Measurements from ENCODE around the gene DOCK8.
A peak's percentile ranks its signal among the peaks of the same experiment; 100 is the strongest.

Gene DOCK8

GRCh38 chr9:468766-469426 lies 254.2 kb downstream of the DOCK8 start:
- DNase-seq, result peak in 1 of 5 donors; percentile 8

DNA sequence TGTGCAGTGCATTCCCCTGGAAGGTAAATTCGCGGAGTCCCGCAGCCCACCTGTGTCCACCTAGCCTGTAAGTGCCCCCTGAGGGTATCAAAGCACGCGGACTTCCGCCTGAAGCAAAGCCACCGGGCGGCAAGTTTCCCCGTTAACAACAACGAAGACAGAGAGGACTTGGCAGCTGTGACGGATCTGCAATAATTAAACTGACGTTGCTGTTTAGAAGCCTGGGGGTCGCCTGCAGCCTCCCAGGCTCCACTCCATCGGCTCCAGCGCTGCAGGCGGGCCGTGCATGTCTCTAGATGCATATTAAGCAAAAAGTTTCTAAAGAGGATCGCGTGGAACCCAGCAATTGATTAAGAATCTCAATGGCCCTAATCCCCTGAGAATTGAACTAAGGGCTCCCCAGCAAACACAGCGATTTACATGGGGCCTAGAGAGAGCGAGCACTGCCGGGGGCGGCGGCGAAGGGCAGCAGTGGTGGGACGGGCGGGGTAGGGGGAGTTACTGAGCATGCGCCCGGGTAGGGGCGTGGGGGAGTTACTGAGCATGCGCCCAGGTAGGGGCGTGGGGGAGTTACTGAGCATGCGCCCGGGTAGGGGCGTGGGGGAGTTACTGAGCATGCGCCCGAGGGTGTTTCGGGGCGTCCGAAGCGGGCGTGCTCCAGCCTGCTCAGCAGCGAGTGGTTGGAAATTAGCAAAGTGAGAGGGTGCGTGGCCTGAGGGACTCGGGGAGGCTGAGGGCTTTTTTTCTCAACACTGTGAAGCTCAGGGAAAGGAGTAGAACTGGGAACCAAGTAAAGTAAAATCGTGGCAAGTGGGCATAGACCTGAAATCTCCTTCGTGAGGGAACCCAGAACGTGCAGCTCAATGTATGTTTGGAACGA lies 255.2 kb downstream of the DOCK8 start:
- DNase-seq, result peak; percentile 79 to 90 (median 80)

GRCh38 chr9:470552-471194 lies 256.0 kb downstream of the DOCK8 start:
- DNase-seq, result peak in 2 of 5 donors; percentile 14 to 20

DNA sequence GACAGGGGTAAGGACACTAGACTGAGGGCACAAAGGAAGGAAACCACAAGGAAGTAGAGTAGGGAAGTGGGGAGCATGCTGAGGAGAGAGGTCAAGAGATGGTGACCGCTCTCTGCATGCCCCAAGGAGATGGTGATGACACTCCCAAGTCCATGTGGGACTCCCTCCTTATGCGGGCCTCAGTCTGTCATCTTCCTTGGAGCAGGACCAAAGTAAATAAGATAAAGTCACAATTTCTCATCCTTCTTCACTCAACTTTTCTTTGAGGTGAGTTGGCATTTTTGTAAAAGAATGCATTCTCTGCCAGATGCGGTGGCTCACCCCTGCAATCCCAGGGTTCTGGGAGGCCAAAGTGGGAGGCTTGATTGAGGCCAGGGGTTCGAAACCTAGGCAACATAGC lies 256.7 kb downstream of the DOCK8 start:
- no peak for DNase-seq

- no peak for DNase-seq
These were observed 257.9 kb downstream of the DOCK8 start for GRCh38 chr9:472479-473075.

DNA sequence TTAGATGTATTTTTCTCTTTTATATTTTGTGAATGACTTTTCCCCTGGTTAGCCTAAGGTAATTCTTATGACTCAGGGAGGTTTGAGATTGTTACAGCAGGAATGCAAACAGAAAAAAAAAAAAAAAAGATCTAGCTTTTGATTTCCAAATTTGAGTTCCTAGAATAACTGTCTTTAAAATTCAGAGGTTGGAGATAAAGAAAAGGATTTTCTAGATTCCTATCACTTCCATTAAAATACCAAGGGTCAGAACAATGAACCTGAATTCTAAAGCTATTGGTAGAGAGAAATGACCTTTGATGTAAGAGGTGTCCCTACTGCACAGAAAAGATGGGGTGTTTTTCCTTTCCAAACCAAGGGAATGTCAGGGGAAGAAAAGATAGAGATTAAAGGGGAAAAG lies 262.5 kb downstream of the DOCK8 start:
- no peak for DNase-seq

DNA sequence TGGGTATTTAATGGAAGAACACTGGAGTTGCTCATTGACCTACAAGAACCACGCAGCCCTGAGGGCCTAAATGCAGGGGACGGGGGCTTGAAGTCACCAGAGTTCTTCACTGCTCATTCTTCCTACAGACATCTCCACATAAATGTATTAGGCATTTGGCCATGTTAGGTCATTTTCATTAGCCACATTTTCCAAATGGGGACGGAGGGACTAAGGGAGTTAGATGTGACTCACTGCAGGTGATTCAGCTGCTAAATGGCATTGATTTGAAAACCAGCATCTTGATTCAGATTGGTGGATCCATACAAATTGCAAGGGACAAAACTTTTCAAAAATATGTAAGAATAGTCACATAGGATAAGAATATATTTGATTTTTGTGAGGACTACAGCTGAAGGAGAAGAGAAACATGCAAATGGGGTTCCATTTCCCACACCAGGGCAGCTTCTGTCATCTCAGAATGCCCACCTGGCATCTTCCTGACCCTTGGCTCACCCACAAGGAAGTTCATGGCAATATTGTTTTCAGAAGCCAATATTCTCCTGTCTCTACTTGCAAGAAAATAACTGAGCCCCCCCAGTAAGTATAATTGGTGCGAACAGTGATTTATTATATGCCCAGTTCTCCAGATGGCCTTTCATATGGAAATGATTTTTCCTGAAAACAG lies 264.8 kb downstream of the DOCK8 start:
- DNase-seq, result no peak

- DNase-seq, result no peak
These were observed 265.3 kb downstream of the DOCK8 start for GRCh38 chr9:479971-480350.

DNA sequence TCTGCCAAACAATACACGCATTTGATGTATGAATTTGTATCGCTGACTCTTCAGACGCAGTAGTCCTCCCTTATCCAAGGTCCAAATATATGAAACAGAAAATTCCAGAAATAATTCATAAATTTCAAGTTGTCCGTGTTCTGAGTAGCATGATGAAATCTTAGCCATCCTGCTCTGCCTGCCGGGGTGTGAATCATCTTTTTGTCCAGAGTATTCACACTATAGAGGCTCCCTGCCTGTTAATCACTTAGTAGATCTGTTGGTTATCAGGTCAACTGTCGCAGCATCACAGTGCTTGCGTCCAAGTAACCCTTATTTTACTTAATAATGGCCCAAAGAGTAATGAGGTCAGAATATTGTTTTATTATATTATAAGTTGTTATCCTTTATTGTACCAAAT lies 268.1 kb downstream of the DOCK8 start:
- DNase-seq, result no peak

DNA sequence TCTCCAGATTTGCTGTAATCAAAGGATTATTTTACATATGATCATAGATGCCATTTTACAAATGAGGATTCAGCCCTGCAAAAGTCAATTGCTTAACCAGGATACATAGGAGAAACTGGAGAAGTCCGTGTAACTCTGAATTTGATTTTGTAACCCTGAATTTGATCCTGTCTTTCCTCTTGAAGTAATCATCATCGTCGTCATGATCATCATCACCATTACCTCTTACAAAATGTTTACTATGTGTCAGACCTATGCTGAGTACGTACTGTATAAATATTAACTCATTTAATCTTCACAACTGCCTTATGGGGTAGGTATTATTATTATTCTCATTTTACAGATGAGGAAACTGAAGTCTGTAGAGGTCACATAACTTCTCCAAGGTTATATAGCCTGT lies 271.5 kb downstream of the DOCK8 start:
- no peak for DNase-seq

GRCh38 chr9:487429-487828 lies 272.8 kb downstream of the DOCK8 start:
- no peak for DNase-seq

- DNase-seq, result no peak
These were observed 273.8 kb downstream of the DOCK8 start for GRCh38 chr9:488448-488847.

DNA sequence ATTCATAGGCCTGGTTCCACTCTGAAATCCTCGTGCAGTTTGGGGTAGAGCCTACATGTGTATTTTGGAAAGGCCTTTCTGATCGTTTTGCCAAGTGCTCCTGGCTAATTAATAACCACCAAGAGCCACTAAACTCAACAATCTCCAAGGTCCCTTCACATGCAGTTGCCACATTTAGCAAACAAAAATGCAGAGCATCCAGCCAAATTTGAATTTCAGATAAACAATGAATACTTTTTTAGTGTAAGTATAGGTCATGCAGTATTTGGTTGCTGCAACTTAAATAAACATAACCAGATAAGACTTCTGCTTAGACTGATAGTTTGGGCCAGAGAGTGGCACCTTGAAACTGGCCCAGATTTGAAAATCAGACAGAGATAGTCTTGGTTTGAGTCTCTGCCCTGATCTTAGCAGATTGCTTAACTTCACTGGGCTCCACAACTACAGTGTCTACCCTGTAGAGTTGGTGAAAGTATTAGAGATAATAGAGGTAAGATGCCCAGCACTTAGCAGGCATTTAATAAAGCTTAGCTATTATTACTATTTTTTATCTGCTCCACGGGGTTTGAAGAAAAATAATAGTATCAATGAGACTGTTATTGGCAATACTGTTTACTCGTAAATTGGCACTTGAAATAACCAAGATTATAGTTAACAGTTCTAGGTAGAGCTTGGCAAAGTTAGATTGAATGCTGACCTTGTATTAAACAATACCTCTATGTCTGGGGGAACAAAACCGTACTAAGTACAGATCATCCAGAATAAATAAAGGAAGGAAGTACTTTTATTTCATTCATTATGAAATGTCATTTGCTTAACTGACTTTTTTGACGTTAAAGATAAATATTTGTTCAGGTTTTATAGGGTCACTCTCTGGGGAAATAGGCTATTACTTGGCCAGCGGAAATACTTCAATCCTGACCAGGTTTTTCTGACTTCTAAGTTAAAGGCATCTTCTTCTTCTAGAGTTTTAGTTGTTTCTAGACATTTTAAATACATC lies 274.8 kb downstream of the DOCK8 start:
- no peak for DNase-seq

DNA sequence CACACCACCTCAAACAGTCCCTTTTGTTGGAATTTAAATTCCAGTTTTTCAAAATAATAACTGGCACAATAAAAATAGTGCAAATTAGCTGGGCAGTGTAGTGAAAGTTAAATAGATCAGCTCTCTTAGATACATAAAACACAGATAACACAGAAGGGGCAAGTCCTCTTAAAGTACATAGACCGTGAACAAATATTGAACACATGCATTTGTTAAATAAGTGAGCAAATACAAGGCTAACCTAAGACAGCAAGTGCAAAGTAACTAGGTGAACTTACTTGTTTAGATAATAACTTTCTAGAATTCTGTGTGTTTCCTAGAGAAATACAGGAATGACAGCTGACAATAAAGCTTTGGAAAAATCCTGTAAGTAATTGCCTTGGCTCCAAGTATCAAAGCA lies 280.1 kb downstream of the DOCK8 start:
- DNase-seq, result no peak

DNA sequence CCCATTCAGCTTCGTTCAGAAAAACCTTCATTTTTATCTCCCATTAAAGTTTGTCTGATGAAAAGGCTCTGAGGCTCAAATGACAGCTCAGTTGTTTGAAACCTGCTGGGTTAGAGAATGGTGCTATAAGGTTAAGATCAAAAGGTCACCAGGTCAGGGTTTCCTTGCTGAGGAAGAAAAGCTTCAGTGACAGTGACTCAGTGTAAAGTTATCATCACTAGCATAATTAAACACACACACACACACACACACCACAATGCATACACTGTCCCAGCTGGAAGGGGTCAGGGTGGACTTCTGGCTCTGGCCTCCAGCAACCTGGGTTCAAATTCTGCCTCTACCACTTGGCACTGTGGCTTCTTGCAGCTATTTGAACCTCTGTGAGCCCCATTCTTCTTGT lies 281.1 kb downstream of the DOCK8 start:
- no peak for DNase-seq

GRCh38 chr9:503326-503725 lies 288.7 kb downstream of the DOCK8 start:
- no peak for DNase-seq

DNA sequence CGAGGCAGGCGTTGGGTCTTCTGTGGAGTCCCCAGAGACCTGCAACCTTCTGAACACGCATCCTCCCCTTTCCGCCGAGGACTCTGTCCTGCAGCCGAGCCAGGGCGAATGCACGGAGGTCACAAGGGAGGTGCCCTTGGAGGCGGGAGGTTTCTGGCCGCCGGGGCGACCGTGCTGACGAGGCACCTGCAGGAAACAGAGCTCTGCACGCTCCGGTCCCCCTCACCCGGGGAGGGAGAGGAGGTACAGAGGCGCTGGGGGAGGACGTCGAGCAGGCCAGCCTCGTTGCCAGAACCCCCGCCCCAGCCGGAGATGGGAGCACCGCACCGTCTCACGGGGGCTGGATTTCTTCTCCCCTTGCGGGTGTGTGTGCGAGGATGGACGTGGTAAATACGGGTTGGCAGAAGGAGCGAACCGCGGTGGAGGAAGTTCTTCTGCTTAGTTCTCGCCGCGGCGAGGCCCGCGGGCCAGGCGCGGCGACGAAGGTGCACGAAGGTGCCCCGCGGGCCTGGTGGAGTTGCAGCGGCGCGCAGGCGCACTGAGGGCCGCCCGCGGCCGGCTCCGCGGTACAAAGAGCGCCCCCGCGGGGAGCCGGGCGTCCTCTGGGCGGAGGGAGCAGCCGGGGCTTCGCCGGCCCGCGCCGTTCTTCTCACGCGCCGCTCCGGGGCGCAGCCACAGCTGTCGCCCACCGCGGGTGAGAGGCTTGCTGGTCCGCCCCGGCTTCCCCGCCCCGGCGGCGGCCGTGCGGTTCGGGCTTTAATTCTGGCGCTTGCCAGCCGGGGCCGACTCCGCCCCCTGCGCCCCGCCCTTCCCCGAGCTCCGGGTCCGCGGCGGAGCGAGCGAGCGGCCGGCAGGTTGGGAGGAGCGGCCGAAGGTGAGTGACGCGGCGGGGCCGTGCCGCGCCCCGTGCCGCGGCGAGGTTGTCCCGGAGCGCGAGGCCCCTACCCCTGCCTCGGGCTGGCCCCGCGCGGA lies 289.5 kb downstream of the DOCK8 start, which contains the start of gene KANK1:
KANK1 (plus strand) TSS at position 815 of the 972 bp plus-strand sequence.
- peak; percentile 40 to 81 (median 59) for DNase-seq

DNA sequence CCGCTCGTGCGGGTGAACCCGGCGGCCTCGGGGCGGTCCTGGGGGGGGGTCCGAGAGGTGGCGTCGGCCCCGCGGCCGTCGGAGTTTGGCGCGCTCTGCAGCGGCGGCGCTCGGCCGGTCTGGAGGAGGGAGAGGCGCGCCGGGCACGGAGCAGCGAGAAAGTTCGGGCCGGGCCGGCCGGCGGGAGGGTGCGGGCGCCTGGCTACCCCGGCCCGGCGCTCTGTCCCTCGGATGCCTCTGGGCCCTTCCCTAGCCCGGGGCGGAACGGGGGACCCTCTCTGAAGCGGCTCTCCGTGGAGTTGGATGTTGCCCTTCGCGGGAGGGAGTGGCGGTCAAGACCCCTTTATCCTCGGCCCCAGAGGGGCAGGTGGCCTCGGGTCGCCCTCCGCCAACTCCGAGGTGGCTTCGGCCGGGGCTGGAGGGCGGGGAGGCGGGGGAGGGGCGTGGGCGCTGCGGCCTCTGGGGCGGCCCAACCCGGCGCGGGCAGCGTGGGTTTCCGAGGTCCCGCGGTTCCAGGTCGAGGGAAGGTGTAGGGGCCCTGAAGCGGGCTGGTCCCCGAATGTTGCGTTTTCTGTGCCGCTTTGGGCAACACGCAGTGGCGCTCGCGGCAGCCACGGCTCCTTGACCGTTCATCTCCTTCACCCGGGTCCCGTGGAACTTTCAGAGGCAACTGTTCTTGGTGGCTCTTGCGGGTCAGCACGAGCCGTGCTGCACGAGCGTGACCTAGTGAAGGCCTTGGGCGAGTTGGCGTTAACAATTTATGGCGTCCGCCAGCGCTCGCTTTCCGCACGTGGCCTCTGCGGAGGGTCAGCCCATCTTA lies 290.5 kb downstream of the DOCK8 start:
- peak in 1 of 5 donors; percentile 19 for DNase-seq

GRCh38 chr9:505741-506059 lies 291.0 kb downstream of the DOCK8 start:
- DNase-seq, result no peak
